Astrocyte (in vitro differentiated cells and primary cell): ENCODE data around the gene CRY1. TPM values are rescaled to one million over a fixed set of nuclear protein-coding genes. Genes with fewer than 3 reads are reported as not detected.

Experiments used
- DNase-seq: peaks from one replicate; pipeline ENCODE4 v3.0.0-alpha.2; 2010; ENCODE audit warnings: low read depth
- FAIRE-seq: peaks from 2 replicates; lab custom pipeline; 2011; peaks lifted over from hg19 to GRCh38; lab: Jason Lieb, UNC
- H2AFZ ChIP-seq: 2 replicates; pipeline ENCODE4 v1.6.0; 2012; ENCODE audit warnings: low read depth, low read length, inconsistent platforms
- H3K27ac ChIP-seq: 2 replicates; pipeline ENCODE4 v1.5.1; 2011; ENCODE audit warnings: low read depth, low read length, inconsistent platforms
- H3K27me3 ChIP-seq: 2 replicates; pipeline ENCODE4 v1.6.0; 2011; ENCODE audit warnings: low read length, inconsistent platforms; ENCODE audit not compliant: insufficient read depth
- H3K36me3 ChIP-seq: 2 replicates; pipeline ENCODE4 v1.5.1; 2011; ENCODE audit warnings: low read length, inconsistent platforms; ENCODE audit not compliant: insufficient read depth
- H3K4me1 ChIP-seq: 2 replicates; pipeline ENCODE4 v1.5.1; 2011; ENCODE audit warnings: low read length, inconsistent platforms; ENCODE audit not compliant: insufficient read depth
- H3K4me2 ChIP-seq: 2 replicates; pipeline ENCODE4 v1.6.0; 2012; ENCODE audit warnings: low read length, inconsistent platforms
- H3K4me3 ChIP-seq: 2 replicates; pipeline ENCODE4 v1.5.1; 2011; ENCODE audit warnings: low read depth, mild to moderate bottlenecking, low read length, inconsistent platforms; ENCODE audit not compliant: insufficient read depth
- H3K79me2 ChIP-seq: 2 replicates; pipeline ENCODE4 v1.6.0; 2012; ENCODE audit warnings: mild to moderate bottlenecking, low read length, inconsistent platforms; ENCODE audit not compliant: insufficient read depth
- H3K9ac ChIP-seq: 2 replicates; pipeline ENCODE4 v1.6.0; 2012; ENCODE audit warnings: mild to moderate bottlenecking, low read length, inconsistent platforms
- H3K9me3 ChIP-seq: 2 replicates; pipeline ENCODE4 v1.5.1; 2012; ENCODE audit warnings: low read depth, mild to moderate bottlenecking, low read length, inconsistent platforms; ENCODE audit not compliant: insufficient read depth
- H4K20me1 ChIP-seq: 2 replicates; pipeline ENCODE4 v1.6.0; 2012; ENCODE audit warnings: low read length, inconsistent platforms; ENCODE audit not compliant: insufficient read depth
- H3K27ac Mint-ChIP-seq: one replicate; pipeline ENCODE4 v1.8.0; 2021; ENCODE audit warnings: mild to moderate bottlenecking, mixed read lengths; ENCODE audit not compliant: unreplicated experiment
- H3K27me3 Mint-ChIP-seq: one replicate; pipeline ENCODE4 v1.8.0; 2021; ENCODE audit warnings: low read depth, mixed read lengths; ENCODE audit not compliant: unreplicated experiment
- H3K36me3 Mint-ChIP-seq: one replicate; pipeline ENCODE4 v1.8.0; 2021; ENCODE audit warnings: low read depth, mixed read lengths; ENCODE audit not compliant: unreplicated experiment
- H3K4me1 Mint-ChIP-seq: one replicate; pipeline ENCODE4 v1.8.0; 2021; ENCODE audit warnings: low read depth, mixed read lengths; ENCODE audit not compliant: unreplicated experiment
- H3K4me3 Mint-ChIP-seq: one replicate; pipeline ENCODE4 v1.8.0; 2021; ENCODE audit warnings: mild to moderate bottlenecking, moderate library complexity, mixed read lengths; ENCODE audit not compliant: unreplicated experiment
- H3K9me3 Mint-ChIP-seq: one replicate; pipeline ENCODE4 v1.8.0; 2021; ENCODE audit warnings: mild to moderate bottlenecking, mixed read lengths; ENCODE audit not compliant: unreplicated experiment
- EZH2 ChIP-seq: IDR thresholded peaks from 2 replicates; pipeline ENCODE4 v1.6.1; 2012; ENCODE audit warnings: mild to moderate bottlenecking, low read length, inconsistent platforms; ENCODE audit not compliant: insufficient read depth
- total RNA-seq: library from RNA; stranded (reverse); gene quantifications from 2 replicates; pipeline ENCODE4 v1.2.1, GENCODE V29; 2021
- TF ChIP-seq, protein P1 (sequence below): IDR thresholded peaks from 2 replicates; pipeline ENCODE4 v1.5.1; 2011; ENCODE audit warnings: low read depth, mild to moderate bottlenecking, inconsistent platforms, low read length, moderate library complexity; ENCODE audit not compliant: insufficient read depth

The CRY1 gene
- total RNA-seq, 1 donor from 2014 or later = 18.3 TPM

DNA sequence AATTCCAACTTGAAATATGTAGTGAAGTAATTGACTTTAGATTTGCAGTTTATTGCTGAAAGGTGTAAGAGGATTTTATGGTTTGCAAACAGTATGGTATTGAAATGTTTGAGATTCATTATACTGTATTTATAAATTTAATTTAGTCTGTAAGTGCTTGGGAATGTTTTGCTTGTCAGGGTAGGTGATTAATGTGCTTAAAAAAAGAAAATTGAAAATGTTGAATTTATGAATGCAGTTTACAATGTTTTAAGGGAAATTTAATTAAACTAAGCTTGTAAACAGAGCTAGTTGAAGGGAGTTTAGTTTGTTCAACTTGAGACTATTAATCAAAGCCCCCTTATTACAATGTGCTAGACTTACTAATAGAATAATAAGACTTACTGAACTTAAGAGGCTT, 18.0 kb upstream of the CRY1 start:
- Histone ChIP-seq H3K4me3 (no peak overlapping the region), H3K4me2 (no peak overlapping the region), H3K9me3 (no peaks in the 10 kb centered on the region), H3K79me2 (no peaks in the 10 kb centered on the region), H3K9ac (no peak overlapping the region), H3K4me1 (no peaks in the 10 kb centered on the region), H3K27me3 (peaks cover 4% of the 10 kb centered on the region), H3K36me3 (no peaks in the 10 kb centered on the region), H3K27ac (no peak overlapping the region), H2AFZ (no peak overlapping the region), H4K20me1 (no peaks in the 10 kb centered on the region)
- no peaks in the 10 kb centered on the region for H3K36me3 Mint-ChIP-seq
- DNase-seq (no peak), FAIRE-seq (no peak)
- H3K9me3 Mint-ChIP-seq = no peaks in the 10 kb centered on the region
- no peak overlapping the region for H3K27ac Mint-ChIP-seq
- no peak overlapping the region for H3K4me3 Mint-ChIP-seq
- TF ChIP-seq, protein P1, sequence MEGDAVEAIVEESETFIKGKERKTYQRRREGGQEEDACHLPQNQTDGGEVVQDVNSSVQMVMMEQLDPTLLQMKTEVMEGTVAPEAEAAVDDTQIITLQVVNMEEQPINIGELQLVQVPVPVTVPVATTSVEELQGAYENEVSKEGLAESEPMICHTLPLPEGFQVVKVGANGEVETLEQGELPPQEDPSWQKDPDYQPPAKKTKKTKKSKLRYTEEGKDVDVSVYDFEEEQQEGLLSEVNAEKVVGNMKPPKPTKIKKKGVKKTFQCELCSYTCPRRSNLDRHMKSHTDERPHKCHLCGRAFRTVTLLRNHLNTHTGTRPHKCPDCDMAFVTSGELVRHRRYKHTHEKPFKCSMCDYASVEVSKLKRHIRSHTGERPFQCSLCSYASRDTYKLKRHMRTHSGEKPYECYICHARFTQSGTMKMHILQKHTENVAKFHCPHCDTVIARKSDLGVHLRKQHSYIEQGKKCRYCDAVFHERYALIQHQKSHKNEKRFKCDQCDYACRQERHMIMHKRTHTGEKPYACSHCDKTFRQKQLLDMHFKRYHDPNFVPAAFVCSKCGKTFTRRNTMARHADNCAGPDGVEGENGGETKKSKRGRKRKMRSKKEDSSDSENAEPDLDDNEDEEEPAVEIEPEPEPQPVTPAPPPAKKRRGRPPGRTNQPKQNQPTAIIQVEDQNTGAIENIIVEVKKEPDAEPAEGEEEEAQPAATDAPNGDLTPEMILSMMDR = no peak
- TF ChIP-seq EZH2 = no peak
- peaks cover 17% of the 10 kb centered on the region for H3K27me3 Mint-ChIP-seq
- H3K4me1 Mint-ChIP-seq = no peaks in the 10 kb centered on the region

- Mint-ChIP-seq H3K36me3 (no peaks in the 10 kb centered on the region), H3K27me3 (peaks cover 15% of the 10 kb centered on the region), H3K4me3 (no peak overlapping the region), H3K27ac (no peak overlapping the region), H3K4me1 (no peaks in the 10 kb centered on the region), H3K9me3 (no peaks in the 10 kb centered on the region)
- Histone ChIP-seq H3K4me3 (no peak overlapping the region), H3K27ac (no peak overlapping the region), H3K9ac (no peak overlapping the region), H3K27me3 (peaks cover 4% of the 10 kb centered on the region), H3K36me3 (no peaks in the 10 kb centered on the region), H3K9me3 (no peaks in the 10 kb centered on the region), H3K79me2 (no peaks in the 10 kb centered on the region), H3K4me2 (peak overlapping the region; percentile 24), H3K4me1 (no peaks in the 10 kb centered on the region), H4K20me1 (no peaks in the 10 kb centered on the region), H2AFZ (no peak overlapping the region)
- TF ChIP-seq, protein P1 = no peak
- TF ChIP-seq EZH2 = no peak
- FAIRE-seq = no peak
- DNase-seq = peak; percentile 32
Measured at GRCh38 chr12:107109726-107110719, 16.7 kb upstream of the CRY1 start.
